ENCODE measurements around the gene CXCR3. TPM values are rescaled to one million over a fixed set of nuclear protein-coding genes. Genes with fewer than 3 reads are reported as not detected.
A peak's percentile ranks its signal among the peaks of the same experiment; 100 is the strongest.
"Not testable (repeated sequence)": the region's sequence is repeated elsewhere in the genome, so short reads cannot be mapped to it uniquely, and the experiment has no call there.

CXCR3 gene
- total RNA-seq, 1 donor from 2014 or later, result not detected

- H3K27me3 Mint-ChIP-seq, result no peaks in the 10 kb centered on the region
- no peaks in the 10 kb centered on the region for H3K4me1 Mint-ChIP-seq (ENCODE audit: low read depth)
- H3K9me3 Mint-ChIP-seq (ENCODE audit: low read depth), result peaks cover 9% of the 10 kb centered on the region
- no peak for DNase-seq (ENCODE audit: low spot score, unreplicated experiment)
- H3K27ac Mint-ChIP-seq, result no peak overlapping the region
- peak; percentile 15 for TF ChIP-seq CTCF (IDR thresholded peaks at IDR 0.05; ENCODE audit: unreplicated experiment)
- H3K4me3 Mint-ChIP-seq (ENCODE audit: low read depth), result no peak overlapping the region
- no peaks in the 10 kb centered on the region for H3K36me3 Mint-ChIP-seq (ENCODE audit: insufficient read depth)
Observed at GRCh38 chrX:71650333-71650969, 32.1 kb upstream of the CXCR3 start.

- Mint-ChIP-seq H3K9me3 (ENCODE audit: low read depth) (peaks cover 22% of the 10 kb centered on the region), H3K27ac (peak overlapping the region; percentile 37)
- not testable (repeated sequence) for H3K36me3 Mint-ChIP-seq (ENCODE audit: insufficient read depth); H3K27me3 Mint-ChIP-seq; DNase-seq (ENCODE audit: low spot score, unreplicated experiment); H3K4me1 Mint-ChIP-seq (ENCODE audit: low read depth); H3K4me3 Mint-ChIP-seq (ENCODE audit: low read depth)
Observed at GRCh38 chrX:71644406-71644805, 26.1 kb upstream of the CXCR3 start.

GRCh38 chrX:71640002-71640401 is 21.7 kb upstream of the CXCR3 start:
- Mint-ChIP-seq H3K27me3 (no peaks in the 10 kb centered on the region), H3K4me3 (ENCODE audit: low read depth) (no peak overlapping the region), H3K36me3 (ENCODE audit: insufficient read depth) (peaks cover 5% of the 10 kb centered on the region), H3K9me3 (ENCODE audit: low read depth) (peaks cover 17% of the 10 kb centered on the region), H3K27ac (no peak overlapping the region), H3K4me1 (ENCODE audit: low read depth) (no peaks in the 10 kb centered on the region)
- TF ChIP-seq CTCF (IDR thresholded peaks at IDR 0.05; ENCODE audit: unreplicated experiment), result no peak
- no peak for DNase-seq (ENCODE audit: low spot score, unreplicated experiment)

GRCh38 chrX:71638409-71638808 is 20.1 kb upstream of the CXCR3 start:
- Mint-ChIP-seq H3K4me3 (ENCODE audit: low read depth) (no peak overlapping the region), H3K27me3 (no peaks in the 10 kb centered on the region), H3K4me1 (ENCODE audit: low read depth) (no peaks in the 10 kb centered on the region), H3K36me3 (ENCODE audit: insufficient read depth) (peaks cover 2% of the 10 kb centered on the region), H3K27ac (no peak overlapping the region), H3K9me3 (ENCODE audit: low read depth) (peaks cover 12% of the 10 kb centered on the region)
- DNase-seq (ENCODE audit: low spot score, unreplicated experiment), result no peak
- TF ChIP-seq CTCF (IDR thresholded peaks at IDR 0.05; ENCODE audit: unreplicated experiment), result no peak

GRCh38 chrX:71637848-71638247 is 19.5 kb upstream of the CXCR3 start:
- TF ChIP-seq CTCF (IDR thresholded peaks at IDR 0.05; ENCODE audit: unreplicated experiment), result no peak
- Mint-ChIP-seq H3K4me1 (ENCODE audit: low read depth) (no peaks in the 10 kb centered on the region), H3K4me3 (ENCODE audit: low read depth) (no peak overlapping the region), H3K27ac (no peak overlapping the region), H3K36me3 (ENCODE audit: insufficient read depth) (peaks cover 2% of the 10 kb centered on the region), H3K27me3 (no peaks in the 10 kb centered on the region), H3K9me3 (ENCODE audit: low read depth) (peaks cover 9% of the 10 kb centered on the region)
- DNase-seq (ENCODE audit: low spot score, unreplicated experiment), result no peak

GRCh38 chrX:71637253-71637618 is 18.9 kb upstream of the CXCR3 start:
- peaks cover 11% of the 10 kb centered on the region for H3K9me3 Mint-ChIP-seq (ENCODE audit: low read depth)

More at GRCh38 chrX:71637253-71637618, 18.9 kb upstream of the CXCR3 start:
- Mint-ChIP-seq H3K36me3 (ENCODE audit: insufficient read depth) (no peaks in the 10 kb centered on the region), H3K4me3 (ENCODE audit: low read depth) (no peak overlapping the region), H3K27ac (no peak overlapping the region), H3K4me1 (ENCODE audit: low read depth) (no peaks in the 10 kb centered on the region), H3K27me3 (no peaks in the 10 kb centered on the region)
- TF ChIP-seq CTCF (IDR thresholded peaks at IDR 0.05; ENCODE audit: unreplicated experiment), result no peak
- no peak for DNase-seq (ENCODE audit: low spot score, unreplicated experiment)
